Neural progenitor cell (in vitro differentiated cells): Measurements from ENCODE around the gene HOGA1. TPM values are rescaled to one million over a fixed set of nuclear protein-coding genes. Genes with fewer than 3 reads are reported as not detected.

Experiments
- DNase-seq: peaks from one replicate; pipeline ENCODE4 v3.0.0-alpha.2; 2016; ENCODE audit warnings: low spot score
- H2AFZ ChIP-seq: fragments of 200-600 bp; sonication (generic); replicated peaks from 2 replicates; pipeline ENCODE4 v1.6.1; 2016; ENCODE audit warnings: antibody characterized with exemption
- H3F3A ChIP-seq: fragments of 200-600 bp; sonication (generic); 2 replicates; pipeline ENCODE4 v1.6.1; 2016; ENCODE audit warnings: antibody characterized with exemption, low read depth
- H3K27ac ChIP-seq: fragments of 200-600 bp; sonication (generic); 2 replicates; pipeline ENCODE4 v1.5.1; 2016; ENCODE audit warnings: mild to moderate bottlenecking
- H3K27me3 ChIP-seq: fragments of 200-600 bp; sonication (generic); 2 replicates; pipeline ENCODE4 v1.6.1; 2016; ENCODE audit warnings: mild to moderate bottlenecking, moderate library complexity
- H3K36me3 ChIP-seq: fragments of 200-600 bp; sonication (generic); 2 replicates; pipeline ENCODE4 v1.5.1; 2016
- H3K4me1 ChIP-seq: fragments of 200-600 bp; sonication (generic); 2 replicates; pipeline ENCODE4 v1.6.1; 2016; ENCODE audit warnings: mixed run types
- H3K4me2 ChIP-seq: fragments of 200-600 bp; sonication (generic); 2 replicates; pipeline ENCODE4 v1.6.1; 2016
- H3K4me3 ChIP-seq: fragments of 200-600 bp; sonication (generic); 2 replicates; pipeline ENCODE4 v1.5.1; 2016
- H3K79me2 ChIP-seq: fragments of 200-600 bp; sonication (generic); 2 replicates; pipeline ENCODE4 v1.6.1; 2016; ENCODE audit warnings: low read depth
- H3K9ac ChIP-seq: fragments of 200-600 bp; sonication (generic); 2 replicates; pipeline ENCODE4 v1.6.1; 2016
- H3K9me3 ChIP-seq: fragments of 200-600 bp; sonication (generic); 2 replicates; pipeline ENCODE4 v1.5.1; 2016; ENCODE audit warnings: low read depth
- H4K20me1 ChIP-seq: fragments of 200-600 bp; sonication (generic); 2 replicates; pipeline ENCODE4 v1.6.1; 2016; ENCODE audit warnings: low read depth
- H3K27ac Mint-ChIP-seq: 3 replicates; pipeline ENCODE4 v1.8.0; 2021; ENCODE audit warnings: mixed read lengths
- H3K27me3 Mint-ChIP-seq: 2 replicates; pipeline ENCODE4 v1.8.0; 2022; ENCODE audit warnings: low read depth, mild to moderate bottlenecking, inconsistent platforms, moderate library complexity, mixed read lengths; ENCODE audit not compliant: insufficient read depth
- H3K36me3 Mint-ChIP-seq: 3 replicates; pipeline ENCODE4 v1.8.0; 2021; ENCODE audit warnings: mixed read lengths
- H3K4me1 Mint-ChIP-seq: 3 replicates; pipeline ENCODE4 v1.8.0; 2021; ENCODE audit warnings: mixed read lengths
- H3K4me3 Mint-ChIP-seq: 3 replicates; pipeline ENCODE4 v1.8.0; 2021; ENCODE audit warnings: mild to moderate bottlenecking, moderate library complexity, mixed read lengths
- H3K9me3 Mint-ChIP-seq: 3 replicates; pipeline ENCODE4 v1.8.0; 2020; ENCODE audit warnings: mixed read lengths
- EZH2 ChIP-seq: fragments of 200-600 bp; sonication (generic); IDR thresholded peaks from 2 replicates; pipeline ENCODE4 v1.6.1; 2017; ENCODE audit warnings: antibody characterized with exemption, mild to moderate bottlenecking, moderate library complexity
- EZH2phosphoT487 ChIP-seq: fragments of 200-600 bp; sonication (generic); IDR thresholded peaks from 2 replicates; pipeline ENCODE4 v1.6.1; 2017; ENCODE audit warnings: antibody characterized with exemption
- total RNA-seq: library from RNA; depleted of rRNA; stranded (reverse); fragments of >200 nt; gene quantifications from 2 replicates; pipeline ENCODE4 v1.2.3, GENCODE V29; 2015; ENCODE audit warnings: low replicate concordance
- TF ChIP-seq, protein P1 (sequence below): fragments of 200-600 bp; sonication (generic); IDR thresholded peaks from 2 replicates; pipeline ENCODE4 v1.5.1; 2017; ENCODE audit warnings: antibody characterized with exemption, mild to moderate bottlenecking

The HOGA1 gene
- total RNA-seq, 1 donor from 2014 or later, result 0.17 TPM

DNA sequence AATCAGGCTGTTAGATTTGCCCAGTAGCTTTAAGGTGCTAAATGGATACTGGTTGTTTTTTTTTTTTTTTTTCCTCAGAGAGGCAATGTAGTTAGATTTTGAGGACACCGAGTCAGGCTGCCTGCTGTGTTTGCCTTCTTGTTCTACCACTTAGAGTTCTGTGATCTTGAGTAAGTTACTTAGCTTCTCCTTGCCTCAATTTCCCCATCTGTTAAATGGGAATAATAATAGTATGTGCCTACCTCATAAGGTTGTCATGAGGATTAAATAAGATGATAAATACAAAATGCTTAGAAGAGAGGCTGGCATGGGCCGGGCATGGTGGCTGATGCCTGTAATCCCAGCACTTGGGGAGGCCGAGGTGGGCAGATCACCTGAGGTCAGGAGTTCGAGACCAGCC lies 34.5 kb downstream of the HOGA1 start:
- H3K79me2 ChIP-seq, result no peaks in the 10 kb centered on the region
- H3K4me2 ChIP-seq, result no peak overlapping the region
- H3K4me3 ChIP-seq, result no peak overlapping the region
- H3K9me3 Mint-ChIP-seq, result no peaks in the 10 kb centered on the region
- TF ChIP-seq EZH2phosphoT487 (no peak), EZH2 (no peak)
- TF ChIP-seq, protein P1, sequence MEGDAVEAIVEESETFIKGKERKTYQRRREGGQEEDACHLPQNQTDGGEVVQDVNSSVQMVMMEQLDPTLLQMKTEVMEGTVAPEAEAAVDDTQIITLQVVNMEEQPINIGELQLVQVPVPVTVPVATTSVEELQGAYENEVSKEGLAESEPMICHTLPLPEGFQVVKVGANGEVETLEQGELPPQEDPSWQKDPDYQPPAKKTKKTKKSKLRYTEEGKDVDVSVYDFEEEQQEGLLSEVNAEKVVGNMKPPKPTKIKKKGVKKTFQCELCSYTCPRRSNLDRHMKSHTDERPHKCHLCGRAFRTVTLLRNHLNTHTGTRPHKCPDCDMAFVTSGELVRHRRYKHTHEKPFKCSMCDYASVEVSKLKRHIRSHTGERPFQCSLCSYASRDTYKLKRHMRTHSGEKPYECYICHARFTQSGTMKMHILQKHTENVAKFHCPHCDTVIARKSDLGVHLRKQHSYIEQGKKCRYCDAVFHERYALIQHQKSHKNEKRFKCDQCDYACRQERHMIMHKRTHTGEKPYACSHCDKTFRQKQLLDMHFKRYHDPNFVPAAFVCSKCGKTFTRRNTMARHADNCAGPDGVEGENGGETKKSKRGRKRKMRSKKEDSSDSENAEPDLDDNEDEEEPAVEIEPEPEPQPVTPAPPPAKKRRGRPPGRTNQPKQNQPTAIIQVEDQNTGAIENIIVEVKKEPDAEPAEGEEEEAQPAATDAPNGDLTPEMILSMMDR, result no peak
- no peak overlapping the region for H3K27ac ChIP-seq
- no peaks in the 10 kb centered on the region for H3K36me3 ChIP-seq
- no peak overlapping the region for H3K4me3 Mint-ChIP-seq
- DNase-seq, result no peak
- H2AFZ ChIP-seq, result no peak overlapping the region
- no peaks in the 10 kb centered on the region for H3K27me3 ChIP-seq
- H3K4me1 Mint-ChIP-seq, result no peaks in the 10 kb centered on the region
- H3K27me3 Mint-ChIP-seq, result no peaks in the 10 kb centered on the region
- H4K20me1 ChIP-seq, result peaks cover 6% of the 10 kb centered on the region
- H3F3A ChIP-seq, result no peaks in the 10 kb centered on the region
- H3K4me1 ChIP-seq, result no peaks in the 10 kb centered on the region
- H3K27ac Mint-ChIP-seq, result no peak overlapping the region
- H3K9me3 ChIP-seq, result no peaks in the 10 kb centered on the region
- H3K36me3 Mint-ChIP-seq, result peaks cover 14% of the 10 kb centered on the region
- no peak overlapping the region for H3K9ac ChIP-seq

DNA sequence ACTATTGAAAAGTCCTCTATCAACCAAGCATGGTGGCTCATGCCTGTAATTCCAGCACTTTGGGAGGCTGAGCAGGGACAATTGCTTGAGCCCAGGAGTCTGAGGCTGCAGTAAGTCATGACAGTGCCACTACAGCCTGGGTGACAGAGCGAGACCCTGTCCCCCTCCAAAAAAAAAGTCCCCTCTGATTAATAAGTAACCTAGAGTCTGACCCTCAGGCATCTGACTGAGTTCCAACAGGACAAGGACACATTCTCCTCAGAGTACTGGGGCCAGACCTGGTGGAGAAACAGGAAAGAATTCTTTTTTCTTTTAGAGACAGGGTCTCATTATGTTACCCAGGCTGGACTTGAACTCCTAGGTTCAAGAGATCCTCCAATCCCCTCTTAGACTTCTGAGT lies 39.1 kb downstream of the HOGA1 start:
- H3K9me3 ChIP-seq, result no peaks in the 10 kb centered on the region
- Mint-ChIP-seq H3K4me1 (no peaks in the 10 kb centered on the region), H3K9me3 (no peaks in the 10 kb centered on the region), H3K27ac (no peak overlapping the region), H3K27me3 (no peaks in the 10 kb centered on the region), H3K4me3 (no peak overlapping the region), H3K36me3 (peaks cover 4% of the 10 kb centered on the region)
- peaks cover 6% of the 10 kb centered on the region for H4K20me1 ChIP-seq
- no peak overlapping the region for H3K4me2 ChIP-seq
- H3K4me1 ChIP-seq, result no peaks in the 10 kb centered on the region
- no peak for DNase-seq
- H3K9ac ChIP-seq, result no peak overlapping the region
- H3K79me2 ChIP-seq, result no peaks in the 10 kb centered on the region
- no peaks in the 10 kb centered on the region for H3K27me3 ChIP-seq
- no peak for TF ChIP-seq EZH2phosphoT487
- TF ChIP-seq, protein P1, result no peak
- no peak for TF ChIP-seq EZH2
- no peak overlapping the region for H3K4me3 ChIP-seq
- H3K36me3 ChIP-seq, result no peaks in the 10 kb centered on the region
- no peak overlapping the region for H3K27ac ChIP-seq
- no peak overlapping the region for H2AFZ ChIP-seq
- no peaks in the 10 kb centered on the region for H3F3A ChIP-seq

DNA sequence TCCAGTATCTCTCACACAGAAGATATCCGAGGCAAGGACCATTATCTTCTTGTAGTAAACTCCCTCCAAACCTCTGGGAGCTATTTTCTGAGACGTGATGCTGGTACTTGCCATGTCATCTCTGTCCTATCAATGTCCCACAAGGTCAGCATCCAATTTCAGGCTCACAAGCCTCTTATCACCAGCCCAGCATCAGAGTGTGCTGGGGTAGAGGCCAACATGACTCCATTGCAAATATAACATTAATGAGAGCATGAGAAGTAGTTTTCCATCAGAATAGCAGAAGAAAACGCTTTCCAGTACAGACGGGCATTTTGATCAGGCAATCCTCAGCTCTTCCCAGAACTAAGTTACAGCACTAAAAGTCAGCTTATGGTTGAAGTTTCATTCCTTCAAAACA lies 43.5 kb downstream of the HOGA1 start:
- Histone ChIP-seq H3K4me1 (peaks cover 4% of the 10 kb centered on the region), H3F3A (peaks cover 3% of the 10 kb centered on the region), H4K20me1 (peaks cover 6% of the 10 kb centered on the region), H3K79me2 (peaks cover 27% of the 10 kb centered on the region), H3K9ac (no peak overlapping the region), H2AFZ (no peak overlapping the region), H3K27me3 (no peaks in the 10 kb centered on the region), H3K4me2 (no peak overlapping the region), H3K27ac (no peak overlapping the region), H3K4me3 (no peak overlapping the region), H3K36me3 (no peaks in the 10 kb centered on the region), H3K9me3 (no peaks in the 10 kb centered on the region)
- H3K4me1 Mint-ChIP-seq, result peaks cover 4% of the 10 kb centered on the region
- no peak overlapping the region for H3K4me3 Mint-ChIP-seq
- no peak for TF ChIP-seq EZH2phosphoT487
- TF ChIP-seq, protein P1, result no peak
- no peak for TF ChIP-seq EZH2
- H3K27ac Mint-ChIP-seq, result no peak overlapping the region
- no peak for DNase-seq
- no peaks in the 10 kb centered on the region for H3K9me3 Mint-ChIP-seq
- H3K36me3 Mint-ChIP-seq, result peaks cover 7% of the 10 kb centered on the region
- peaks cover 5% of the 10 kb centered on the region for H3K27me3 Mint-ChIP-seq
